GM12801 (cell line): ENCODE results near the gene ZBP1.

ENCODE experiments used
- TF ChIP-seq, protein P1 (sequence below): IDR thresholded peaks from one replicate; pipeline ENCODE4 v1.5.1; 2011; ENCODE audit warnings: control low read depth; ENCODE audit not compliant: insufficient read length; ENCODE audit errors: extremely low read depth

Gene ZBP1

DNA sequence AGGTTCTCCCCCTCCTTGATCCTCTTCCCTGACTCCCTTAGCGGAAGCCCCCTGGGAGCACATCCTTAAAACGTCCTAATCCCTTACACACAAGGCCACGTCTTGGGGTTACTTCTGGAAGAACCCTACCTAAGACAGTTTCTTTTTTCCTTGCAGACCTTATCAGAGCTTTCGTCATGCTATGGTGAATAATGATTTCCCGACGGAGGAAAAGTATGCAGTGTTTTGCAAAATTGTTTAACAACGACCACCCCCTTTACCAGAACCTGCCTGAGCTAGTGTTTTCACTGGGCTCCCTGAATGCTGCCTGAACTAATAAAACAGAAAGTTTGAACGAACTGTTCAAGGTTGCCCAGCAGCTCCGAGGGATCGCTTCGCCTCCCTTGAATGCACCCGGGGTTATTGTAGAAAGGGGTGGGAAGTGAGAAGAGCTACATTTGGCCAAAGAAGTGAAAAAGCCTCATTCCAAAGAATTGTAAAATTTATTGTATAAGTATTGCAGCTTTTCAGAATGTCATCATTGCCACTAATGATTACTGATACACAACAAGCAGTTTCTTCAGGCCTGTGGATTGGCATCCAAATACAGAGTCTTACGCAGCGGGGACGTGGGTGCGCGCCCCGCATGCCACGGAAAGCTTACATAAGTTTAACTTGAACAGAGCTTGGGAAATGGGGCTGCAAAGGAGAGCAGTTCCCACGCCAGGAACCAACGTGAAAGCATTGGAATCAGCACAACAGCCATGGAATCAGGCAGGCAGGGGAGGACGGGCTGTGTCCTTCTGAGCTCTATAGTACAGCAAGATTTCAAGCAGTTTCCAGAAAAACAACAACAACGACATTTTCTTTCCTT, 27.9 kb upstream of the ZBP1 start:
- TF ChIP-seq, protein P1, sequence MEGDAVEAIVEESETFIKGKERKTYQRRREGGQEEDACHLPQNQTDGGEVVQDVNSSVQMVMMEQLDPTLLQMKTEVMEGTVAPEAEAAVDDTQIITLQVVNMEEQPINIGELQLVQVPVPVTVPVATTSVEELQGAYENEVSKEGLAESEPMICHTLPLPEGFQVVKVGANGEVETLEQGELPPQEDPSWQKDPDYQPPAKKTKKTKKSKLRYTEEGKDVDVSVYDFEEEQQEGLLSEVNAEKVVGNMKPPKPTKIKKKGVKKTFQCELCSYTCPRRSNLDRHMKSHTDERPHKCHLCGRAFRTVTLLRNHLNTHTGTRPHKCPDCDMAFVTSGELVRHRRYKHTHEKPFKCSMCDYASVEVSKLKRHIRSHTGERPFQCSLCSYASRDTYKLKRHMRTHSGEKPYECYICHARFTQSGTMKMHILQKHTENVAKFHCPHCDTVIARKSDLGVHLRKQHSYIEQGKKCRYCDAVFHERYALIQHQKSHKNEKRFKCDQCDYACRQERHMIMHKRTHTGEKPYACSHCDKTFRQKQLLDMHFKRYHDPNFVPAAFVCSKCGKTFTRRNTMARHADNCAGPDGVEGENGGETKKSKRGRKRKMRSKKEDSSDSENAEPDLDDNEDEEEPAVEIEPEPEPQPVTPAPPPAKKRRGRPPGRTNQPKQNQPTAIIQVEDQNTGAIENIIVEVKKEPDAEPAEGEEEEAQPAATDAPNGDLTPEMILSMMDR, result no peak

DNA sequence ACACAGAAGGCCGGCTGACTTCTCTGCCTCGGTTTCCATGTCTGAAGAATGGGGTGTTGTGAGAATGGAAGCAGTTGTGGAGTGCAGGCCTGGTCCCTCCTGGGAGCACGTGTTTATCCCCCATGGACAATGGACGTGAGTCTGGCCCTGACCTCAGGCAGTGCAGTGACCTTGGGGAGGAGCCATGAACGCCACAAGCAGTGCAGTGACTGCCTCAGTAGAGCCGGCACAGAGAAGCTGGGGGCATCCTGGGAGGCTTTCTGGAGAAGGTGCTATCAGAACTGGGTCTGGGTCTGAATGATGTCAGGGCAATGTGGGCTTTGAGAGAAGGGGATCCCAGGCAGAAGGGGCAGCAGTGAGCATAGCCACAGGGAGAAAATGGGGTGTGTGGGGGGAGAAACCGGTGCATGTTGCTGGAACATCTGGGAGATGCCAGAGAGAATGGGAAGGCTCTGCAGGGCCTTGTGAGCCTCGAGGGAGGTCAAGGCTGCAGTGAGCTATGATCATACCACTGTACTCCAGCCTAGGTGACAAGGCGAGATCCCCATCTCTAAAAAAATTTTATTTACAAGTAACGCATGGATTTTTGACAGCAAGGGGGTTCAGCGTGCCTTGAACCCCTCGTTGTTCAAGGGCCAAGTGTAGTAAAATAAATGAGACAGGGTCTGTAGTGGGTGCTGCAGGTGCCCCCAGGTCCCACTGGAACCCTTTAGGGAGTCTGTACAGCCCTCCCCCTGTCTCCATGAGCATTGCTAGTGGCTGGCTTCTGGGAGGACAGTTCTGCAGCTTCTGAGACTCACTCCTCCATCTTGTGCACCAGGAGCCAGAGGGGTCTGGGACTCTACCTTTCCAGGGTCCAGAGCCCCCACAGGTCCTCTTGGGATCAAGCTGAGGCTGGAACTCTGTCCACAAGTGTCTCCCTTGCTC, 27.0 kb upstream of the ZBP1 start:
- TF ChIP-seq, protein P1, result no peak

DNA sequence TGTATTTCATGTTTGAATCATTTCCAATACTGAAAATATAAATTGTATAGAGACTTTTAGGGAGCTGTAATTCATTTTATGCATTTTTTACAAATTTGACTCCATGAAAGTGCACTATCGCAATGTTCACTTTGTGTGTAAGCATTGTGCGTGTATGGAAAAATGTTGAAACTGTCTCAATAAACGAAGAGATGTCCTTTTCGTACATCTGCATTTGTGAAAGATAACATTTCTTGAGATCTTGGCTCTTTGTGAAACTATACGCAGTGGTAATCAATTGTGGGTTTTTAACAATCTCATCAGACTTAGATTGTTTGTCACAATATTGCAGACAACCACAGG, 18.6 kb upstream of the ZBP1 start:
- TF ChIP-seq, protein P1, result no peak

DNA sequence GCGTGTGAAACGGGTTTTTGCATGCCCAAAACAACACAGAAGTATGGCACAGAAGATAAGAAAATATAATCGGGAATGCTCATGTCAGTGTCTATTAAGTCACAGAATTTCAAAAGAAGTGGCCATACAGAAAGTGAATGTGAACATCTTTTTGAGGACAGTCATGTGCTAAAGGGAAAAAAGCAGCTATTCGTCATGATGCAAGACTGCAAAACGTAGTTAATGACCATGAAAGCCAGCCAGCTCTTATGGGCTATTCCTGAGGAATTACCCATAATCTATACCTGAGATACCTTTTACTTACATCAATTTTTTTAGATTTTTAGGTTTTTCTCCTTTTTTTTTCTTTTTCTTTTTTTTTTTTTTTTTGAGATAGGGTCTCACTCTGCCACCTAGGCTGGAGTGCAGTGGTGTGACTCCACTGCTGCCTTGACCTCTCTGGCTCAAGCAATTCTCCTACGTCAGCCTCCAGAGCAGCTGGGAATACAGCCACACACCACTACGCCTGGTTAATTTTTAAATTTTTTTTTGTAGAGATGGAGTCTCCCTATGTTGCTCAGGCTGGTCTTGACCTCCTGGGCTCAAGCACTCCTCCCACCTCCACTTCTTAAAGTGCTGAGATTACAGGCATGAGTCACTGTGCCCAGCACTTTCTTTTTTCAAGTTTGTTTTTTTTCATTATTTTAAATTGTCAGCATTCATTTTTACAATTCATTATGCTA, 18.1 kb upstream of the ZBP1 start:
- TF ChIP-seq, protein P1, result no peak

DNA sequence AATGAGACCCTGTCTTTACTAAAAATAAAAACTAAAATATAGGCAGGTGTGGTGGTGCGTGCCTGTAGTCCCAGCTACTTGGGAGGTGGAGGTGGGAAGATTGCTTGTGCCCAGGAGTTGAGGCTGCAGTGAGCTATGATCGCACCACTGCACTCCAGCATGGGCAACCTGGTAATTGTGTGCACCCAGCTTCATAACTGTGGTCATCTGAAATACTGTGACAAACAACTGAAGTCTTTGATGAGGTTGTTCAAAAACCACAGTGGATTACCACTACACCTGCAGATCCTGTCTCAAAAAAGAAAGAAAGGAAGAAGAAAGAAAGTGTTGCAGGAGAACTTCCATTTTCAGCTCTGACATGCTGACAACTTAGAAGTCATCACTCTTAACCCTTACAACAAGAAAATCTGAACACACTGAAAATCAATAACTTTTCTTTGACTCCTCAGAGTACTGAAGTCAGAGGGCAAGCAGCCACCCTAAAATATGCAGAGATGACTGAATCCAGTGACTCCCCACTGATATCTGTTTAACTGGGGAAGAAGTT, 13.8 kb upstream of the ZBP1 start:
- TF ChIP-seq, protein P1, result no peak

DNA sequence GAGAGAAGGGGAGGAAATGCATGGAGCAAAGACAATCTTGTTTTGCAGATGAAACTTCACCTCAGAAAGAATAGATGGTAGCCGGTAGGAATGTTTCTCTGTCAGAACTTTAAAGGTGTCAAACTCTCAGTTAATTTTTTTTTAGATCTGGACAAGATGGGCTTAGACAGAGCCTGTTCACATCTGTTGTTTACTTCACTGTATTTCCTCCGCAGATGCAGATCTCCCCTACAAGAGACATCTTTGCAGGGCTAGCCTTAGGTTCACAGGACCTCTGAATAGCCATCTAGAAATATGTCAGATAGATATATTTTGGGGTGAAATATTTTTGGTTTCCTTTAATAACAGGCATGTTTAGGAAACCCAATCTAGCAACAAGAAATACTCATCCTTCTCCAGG, 12.1 kb upstream of the ZBP1 start:
- TF ChIP-seq, protein P1, result no peak

DNA sequence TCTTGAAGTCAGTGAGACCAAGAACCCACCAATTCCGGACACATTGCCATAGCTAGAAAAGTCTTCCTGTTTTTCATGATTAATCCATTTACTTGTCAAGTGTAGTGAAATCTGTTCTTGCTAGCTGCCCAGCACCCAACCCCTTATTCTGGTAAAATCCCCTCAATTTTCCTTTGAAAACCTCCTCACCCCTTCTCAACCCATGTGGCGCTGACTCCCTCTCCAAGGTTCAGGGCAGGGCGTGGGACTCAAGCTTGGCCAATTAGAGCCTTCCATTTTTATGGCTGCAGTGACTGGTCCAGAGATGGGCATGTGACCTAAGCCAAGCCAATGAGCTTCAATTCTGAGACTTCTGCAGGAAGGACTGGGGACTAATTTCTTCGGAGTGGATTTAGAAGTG, 9.8 kb upstream of the ZBP1 start:
- TF ChIP-seq, protein P1, result no peak
